Activated gamma-delta T cell treated with anti-CD3 and anti-CD28 coated beads, Interleukin-2, amount 50 U/mL, for 16 hours (primary cell): ENCODE measurements around the gene RANGAP1.

ENCODE experiments used
- DNase-seq: peaks from one replicate; pipeline ENCODE4 v3.0.0-alpha.2; 2020; ENCODE audit warnings: low read depth

The RANGAP1 gene

DNA sequence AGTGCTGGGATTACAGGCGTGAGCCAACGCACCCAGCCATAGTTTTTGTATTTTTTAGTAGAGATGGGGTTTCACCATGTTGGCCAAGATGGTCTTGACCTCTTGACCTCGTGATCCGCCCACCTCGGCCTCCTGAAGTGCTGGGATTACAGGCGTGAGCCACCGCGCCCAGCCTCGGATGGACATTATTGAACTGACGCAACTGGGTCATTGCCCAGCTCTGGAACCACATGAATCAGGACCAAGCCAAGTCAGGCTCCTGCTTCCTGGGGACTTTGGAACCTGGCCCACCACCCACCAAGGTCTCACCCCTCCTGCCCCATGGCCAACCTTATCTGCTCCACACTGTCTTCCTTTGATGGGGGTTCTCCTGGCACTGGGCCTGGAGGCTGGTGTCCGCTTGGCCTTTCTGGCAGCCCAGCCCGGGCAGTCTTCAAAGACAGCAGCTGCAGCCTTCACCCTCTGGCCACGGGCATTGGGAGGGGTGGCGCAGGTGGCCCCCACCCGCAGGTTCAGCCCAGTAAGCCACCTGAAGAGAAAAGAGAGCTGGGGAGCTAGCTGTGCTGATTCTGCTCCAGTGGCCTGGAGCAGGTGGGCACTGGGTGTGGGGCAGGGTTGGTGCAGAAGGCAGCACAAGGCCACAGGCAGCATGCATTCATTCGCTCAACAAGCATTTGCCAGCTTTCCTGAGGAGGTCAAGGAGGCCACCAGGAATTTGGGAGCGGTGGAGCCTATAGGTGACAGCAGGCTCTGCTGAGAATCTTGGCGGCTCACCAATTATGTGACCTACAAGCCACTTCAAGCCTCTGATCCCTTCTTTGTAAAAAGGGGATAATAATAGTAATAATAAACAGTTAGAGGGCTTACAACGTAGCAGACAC, 50.9 kb downstream of the RANGAP1 start:
- DNase-seq: no peak

DNA sequence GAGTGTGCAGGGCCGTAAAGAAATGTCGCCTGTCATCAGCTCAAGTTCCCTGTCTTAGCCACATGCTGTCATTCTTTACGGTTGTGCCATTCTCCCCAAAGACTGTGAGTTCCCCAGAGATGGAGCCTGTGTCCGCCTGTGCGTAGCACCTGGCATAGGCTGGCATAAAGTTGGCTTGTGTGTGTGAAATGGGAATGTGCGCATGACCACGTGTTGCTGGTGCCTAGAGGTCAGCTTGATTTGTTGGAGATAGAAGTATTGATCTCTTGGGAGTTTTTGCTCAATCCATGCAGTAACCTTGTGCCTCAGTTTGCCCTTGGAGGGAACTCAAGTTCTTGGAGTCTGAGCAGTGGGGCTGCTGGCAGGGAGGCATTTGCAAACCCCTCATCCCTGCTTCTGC, 54.6 kb downstream of the RANGAP1 start:
- DNase-seq: no peak

DNA sequence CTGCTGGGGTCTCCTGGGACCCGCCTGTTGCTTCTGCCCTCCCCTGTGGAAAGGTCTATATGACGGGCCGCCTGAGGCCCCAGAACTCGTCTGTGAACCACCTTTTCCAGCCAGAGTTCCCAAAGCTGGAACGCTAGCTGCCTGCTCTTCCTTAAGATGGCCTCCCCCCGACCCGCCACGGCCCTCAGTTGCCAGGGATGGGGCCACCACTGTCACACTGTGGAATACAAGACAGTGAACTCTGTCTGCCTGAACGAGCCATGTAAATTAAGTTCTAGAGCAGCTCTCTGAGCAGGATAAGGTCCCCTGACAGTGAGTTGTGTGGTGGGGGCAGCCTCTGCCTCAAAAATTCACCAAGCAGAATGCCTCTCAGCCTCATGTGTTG, 55.6 kb downstream of the RANGAP1 start:
- no peak for DNase-seq

DNA sequence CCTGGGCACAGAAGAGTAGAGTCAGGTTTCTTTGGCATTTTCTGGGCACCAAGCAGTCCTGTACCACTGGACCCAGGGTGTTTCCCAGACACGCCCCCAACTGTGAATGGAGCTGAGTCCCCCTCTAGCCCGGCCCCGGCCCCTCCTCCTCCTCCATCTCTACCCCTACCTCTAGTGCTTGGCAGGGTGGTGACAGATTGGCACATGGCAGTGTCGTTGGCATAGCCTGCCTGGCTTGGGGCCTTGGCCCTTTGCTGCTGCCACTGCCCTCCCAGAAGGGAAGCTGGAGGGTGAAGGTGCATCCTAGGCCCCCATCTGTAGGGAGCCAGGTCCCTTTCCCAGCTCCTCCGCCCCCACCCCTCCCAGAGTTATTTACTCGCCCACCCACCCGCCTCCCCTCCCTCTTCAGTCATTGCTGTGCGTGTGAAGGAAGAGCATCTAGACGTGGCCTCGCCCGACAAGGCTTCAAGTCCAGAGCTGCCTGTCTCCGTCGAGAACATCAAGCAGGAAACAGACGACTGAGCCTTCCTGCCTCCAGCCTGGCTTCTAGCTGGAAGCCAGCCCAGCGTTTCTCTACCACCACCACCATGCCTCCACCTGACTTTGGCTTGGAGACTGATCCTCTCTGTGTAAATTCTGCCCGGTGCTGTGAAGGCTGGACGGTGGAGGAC, 56.1 kb downstream of the RANGAP1 start:
- no peak for DNase-seq

DNA sequence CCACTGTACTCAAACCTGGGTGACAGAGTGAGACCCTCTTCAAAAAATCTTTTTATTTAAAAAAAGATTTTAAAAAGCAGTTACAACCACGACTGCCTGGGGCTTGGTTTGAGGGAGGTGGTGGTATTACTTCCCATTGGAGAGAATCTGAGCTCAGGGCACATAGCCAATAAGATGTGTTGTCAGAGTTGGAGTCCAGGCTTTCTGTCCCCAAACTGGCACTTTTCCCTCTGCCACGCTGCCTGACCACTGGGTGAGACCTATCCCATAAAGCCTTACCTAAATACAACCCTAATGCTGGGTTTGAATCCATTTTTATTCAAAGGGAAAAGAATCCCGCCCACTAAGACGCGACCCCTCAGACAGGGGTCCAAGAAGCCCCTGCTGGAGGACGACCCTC, 56.8 kb downstream of the RANGAP1 start:
- DNase-seq: no peak

DNA sequence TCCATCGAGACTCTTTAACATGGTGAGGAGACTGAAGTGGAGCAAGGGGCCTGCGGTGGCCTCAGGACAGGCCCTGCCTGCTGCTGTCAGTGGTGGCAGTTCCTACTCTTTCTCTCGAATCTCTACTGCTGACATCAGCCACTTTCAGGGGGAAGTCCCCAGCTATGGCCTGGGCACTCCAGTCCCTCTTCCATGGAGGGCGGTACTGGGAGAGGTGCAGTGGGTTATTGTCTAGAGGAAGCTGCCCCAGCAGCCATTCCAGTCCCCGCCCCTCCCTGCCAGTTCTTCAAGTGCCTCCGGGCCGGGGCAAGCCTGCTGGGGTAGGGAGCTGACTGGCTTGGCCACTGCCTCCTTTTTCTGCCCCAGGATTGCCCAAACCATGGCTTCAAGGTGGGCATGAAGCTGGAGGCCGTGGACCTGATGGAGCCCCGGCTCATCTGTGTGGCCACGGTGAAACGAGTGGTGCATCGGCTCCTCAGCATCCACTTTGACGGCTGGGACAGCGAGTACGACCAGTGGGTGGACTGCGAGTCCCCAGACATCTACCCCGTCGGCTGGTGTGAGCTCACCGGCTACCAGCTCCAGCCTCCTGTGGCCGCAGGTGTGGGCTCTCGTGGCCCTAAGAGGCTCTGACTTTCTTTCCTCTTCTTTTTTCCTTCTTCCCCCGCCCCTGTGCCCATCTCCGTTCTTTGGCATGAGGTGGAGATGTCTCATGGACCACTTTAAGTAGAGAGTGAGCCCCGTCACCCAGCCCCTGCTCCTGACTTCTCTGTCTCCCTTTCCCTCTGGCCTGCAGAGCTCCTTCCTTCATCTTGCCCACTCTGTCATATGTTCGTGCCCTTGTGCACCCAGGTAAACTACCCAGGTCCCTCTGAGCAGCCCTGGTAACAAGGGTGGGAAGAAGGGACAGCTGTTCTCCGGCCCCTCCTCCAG, 59.0 kb downstream of the RANGAP1 start:
- DNase-seq: no peak

DNA sequence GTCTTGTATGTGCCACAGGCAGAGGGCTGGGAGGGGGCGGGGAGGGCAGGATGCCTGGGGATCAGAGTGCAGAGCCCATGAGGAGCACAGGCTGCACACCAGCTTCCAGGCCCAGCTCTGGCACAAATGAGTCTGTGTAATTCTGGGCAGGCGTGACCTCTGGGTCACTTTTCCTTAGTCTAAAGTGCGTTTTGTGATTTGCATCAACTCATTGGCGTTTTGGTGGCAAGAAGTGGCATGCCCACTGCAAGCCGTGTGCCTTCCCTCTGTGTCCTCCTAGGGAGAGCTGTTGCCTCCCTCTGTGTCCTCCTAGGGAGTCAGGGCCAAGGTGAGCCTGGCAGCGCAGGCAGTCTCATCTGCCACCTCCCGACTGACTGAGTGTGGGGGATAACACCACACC, 62.5 kb downstream of the RANGAP1 start:
- DNase-seq: no peak

DNA sequence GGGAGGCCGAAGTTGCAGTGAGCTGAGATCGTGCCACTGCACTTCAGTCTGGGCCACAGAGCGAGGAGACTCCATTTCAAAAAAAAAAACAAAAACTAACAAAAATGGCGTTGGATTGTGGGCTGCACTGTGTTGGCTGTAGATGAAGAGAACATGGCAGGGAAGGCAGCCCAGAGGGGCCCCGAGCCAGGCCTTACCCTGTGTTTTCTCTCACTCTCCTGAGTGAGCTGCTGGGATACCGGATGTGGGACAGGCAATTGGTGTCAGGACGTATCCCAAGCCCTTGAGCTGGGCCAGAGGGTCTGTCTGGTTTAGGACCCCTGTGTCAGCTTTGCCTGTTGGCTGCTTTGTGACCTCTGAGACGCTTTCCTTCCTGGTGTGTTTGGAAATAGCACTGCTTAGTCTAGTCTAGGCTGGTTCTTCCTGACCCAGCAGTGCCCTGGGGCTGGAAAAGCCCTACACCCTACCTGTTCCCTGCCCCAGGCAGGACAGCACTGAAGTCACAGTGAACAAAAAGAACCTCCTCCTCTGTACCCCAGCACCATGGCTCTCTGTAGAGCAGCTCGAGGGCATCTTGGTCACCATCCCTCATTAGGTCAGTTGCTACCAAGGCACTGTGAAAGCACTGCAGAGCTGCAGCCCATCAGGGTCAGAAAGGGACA, 63.0 kb downstream of the RANGAP1 start:
- no peak for DNase-seq

DNA sequence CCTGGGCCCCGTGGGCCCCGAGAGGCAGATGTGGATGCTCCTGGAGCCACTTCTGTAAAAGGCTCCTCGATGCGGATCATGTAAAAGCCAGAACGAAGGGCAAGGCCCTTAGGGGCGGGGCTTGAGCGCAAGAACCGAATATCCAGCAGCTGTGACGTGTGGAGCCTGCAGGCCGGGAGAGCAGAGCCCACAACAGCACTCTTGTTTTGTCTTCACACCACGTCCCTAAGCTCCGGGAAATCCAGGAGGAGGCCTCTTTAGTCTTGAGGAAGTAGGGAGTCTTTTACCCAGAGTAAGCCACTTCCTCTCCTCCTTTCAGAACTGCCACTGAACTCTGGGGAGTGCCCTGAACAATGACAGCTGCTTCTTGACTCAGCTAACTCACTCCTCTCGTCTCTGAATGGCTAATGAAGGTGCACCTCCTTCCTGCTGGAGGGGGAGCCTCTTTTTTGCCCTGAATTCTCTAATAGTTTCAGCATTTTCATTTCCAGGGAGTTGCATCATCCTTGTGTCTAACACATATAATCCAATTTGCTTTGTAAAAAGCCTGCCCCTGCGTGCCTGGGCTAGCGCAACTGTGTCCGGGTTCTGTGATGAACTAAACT, 68.3 kb downstream of the RANGAP1 start:
- DNase-seq: no peak

DNA sequence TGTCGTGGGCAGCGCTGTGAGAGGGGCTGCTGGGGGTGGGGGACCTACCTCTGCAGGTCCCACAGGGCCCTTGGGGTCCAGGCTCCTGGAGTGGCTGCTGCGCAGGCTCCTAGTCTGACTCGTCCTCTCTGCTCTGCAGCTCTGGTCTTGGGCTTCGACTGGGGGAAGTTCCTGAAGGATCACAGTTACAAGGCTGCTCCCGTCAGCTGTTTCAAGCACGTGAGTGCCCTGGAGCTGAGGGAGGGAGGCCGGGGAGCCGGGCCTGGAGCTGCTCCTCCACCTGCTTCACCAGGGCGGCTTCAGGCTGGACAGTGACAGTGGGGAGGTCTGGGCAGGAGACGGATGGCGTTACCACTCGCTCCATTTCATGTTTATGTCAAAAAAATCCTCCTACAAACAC, 69.0 kb downstream of the RANGAP1 start:
- DNase-seq: no peak

DNA sequence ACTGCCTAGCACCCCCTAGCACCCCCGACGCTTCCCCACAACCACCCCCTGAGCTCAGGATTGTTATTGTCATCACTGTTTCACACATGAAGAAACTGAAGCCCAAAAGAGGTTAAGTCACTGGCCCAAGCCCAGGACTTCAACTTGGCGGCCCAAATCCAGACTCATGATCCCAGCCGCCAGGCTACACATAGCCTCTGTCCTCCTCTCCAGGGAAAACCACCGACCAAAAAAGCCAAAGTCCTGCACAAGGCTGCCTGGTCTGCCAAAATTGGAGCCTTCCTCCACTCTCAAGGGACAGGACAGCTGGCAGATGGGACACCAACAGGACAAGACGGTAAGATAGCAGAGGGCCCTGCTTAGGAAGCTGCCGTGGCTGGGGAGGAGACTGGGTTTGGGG, 70.1 kb downstream of the RANGAP1 start:
- no peak for DNase-seq

DNA sequence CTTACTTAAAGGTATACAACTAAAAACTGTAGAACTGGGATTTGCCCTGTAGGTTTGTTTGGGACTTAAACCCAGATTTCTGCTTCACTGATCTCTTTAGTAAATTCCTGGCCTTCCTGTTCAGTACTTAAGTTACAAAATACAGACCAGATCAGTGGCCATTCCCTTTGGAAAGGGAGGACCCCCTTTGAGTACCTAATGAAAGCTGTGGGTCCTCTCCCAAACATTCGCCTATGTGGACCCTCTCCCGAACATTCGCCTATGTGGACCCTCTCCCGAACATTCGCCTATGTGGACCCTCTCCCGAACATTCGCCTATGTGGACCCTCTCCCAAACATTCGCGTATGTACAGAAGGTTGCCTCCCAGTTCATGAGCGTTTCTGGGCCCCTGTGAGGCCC, 70.6 kb downstream of the RANGAP1 start:
- no peak for DNase-seq

DNA sequence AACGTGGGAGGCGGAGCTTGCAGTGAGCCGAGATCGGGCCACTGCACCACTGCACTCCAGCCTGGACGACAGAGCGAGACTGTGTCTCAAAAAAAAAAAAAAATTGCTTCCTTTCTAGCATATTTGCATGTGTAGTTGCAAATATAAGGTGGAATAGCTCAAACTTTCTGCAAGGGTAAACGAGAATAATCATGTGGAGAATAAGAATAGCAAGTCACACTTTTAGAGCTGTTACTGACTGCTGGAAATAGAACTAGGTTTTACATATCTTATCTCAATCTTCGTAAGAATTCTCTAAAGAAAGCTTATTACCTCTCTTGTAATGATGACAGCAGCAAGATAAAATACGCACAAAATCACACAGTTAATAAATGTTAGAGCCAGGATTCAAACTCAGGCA, 79.3 kb downstream of the RANGAP1 start:
- DNase-seq: no peak

DNA sequence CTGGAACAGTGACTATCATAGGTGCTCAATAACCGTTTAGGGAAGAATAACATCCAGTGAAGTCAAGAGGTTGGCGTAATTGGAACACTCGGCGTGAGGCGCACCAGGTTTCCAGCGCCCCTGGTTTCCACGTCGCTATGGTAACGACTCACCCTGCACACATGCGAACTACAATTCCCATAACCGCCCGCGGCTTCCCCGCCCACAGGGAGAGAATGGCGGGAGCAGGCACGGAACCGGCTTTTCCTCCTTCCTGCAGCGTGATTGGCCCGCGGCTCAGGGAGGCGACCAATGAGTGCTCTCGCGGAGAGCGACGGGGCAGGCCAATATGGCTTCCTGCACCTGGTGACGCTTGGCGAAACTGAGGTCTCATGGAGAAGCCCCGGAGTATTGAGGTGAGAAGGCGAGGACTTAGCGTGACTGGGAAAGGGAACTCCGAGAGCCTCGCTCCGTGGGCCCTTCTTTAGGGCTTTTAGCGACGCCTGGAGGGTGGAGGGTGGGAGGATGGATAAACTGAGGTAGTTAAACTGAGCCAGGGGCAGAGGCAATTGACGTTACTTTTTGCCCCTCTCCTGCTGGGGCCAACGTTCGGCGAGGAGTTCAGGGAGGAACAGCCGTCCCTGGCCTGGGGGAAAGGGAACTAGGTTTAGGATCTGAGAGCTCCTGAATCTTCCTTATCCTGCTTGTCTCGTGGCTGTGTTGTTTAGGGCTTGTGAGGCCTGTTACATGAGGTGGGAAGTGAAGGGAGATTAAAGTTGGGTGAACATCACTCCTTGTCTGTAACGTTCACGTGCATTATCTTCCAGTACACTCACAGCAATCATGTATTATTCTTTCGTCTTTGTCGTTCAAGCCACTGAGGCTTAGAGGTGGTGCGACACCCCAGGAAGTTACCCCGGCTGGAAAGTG, 80.7 kb downstream of the RANGAP1 start, which contains the start of gene L3MBTL2:
Gene L3MBTL2 (plus strand): TSS at position 321 of the 909 bp plus-strand sequence. CDS start 51 bp downstream, at position 372.
- peak; percentile 97 for DNase-seq

DNA sequence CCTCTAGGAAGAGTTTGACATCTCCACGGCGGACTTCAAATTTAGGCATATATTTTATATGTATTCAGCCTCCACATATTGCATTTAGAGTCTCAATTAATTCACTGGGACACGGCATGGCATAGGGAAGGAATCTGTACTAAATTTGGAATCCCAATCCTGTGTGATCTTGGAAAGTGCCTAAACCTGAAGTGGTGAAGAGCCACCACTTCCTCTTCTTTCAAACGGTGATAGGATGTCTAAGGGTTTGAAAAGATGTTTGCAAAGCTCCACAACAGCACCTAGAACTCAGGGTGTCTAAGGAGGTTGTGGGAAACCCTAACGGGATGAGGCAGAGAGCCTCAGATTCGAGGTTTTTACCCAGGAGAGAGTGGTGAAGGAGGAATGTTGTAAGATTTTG, 81.9 kb downstream of the RANGAP1 start:
- no peak for DNase-seq

DNA sequence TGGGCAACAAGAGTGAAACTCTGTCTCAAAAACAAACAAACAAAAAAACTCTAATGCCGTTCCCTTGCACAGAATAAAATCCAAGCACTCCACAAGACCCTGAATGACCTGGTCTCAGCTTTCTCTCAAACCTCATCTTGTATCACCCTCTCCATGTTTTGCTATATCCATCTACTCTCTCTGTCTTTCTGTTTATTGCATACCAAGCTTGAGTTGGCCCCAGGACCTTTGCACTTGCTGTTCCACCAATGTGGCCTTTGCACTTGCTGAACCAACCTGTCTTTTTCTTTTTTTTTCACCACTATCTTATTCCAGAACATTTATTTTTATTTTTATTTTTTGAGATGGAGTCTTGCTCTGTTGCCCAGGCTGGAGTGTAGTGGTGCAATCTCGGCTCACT, 82.9 kb downstream of the RANGAP1 start:
- DNase-seq: no peak

DNA sequence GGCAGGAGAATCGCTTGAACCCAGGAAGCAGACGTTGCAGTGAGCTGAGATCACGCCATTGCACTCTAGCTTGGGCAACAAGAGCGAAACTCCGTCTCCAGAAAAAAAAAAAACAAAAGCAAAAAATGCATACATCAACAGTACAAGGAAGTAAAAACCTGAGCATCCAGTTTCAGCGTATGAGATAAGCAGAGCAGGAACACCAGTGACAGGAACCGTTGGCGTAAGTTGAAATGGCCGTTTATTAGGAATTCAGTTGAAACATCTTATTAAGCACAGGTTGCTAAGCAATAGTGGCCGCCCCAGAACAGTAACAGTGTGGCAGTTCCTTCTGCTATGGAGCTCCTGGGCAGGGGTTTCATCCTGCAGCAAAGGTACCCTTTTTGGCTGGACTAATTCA, 84.8 kb downstream of the RANGAP1 start:
- no peak for DNase-seq

DNA sequence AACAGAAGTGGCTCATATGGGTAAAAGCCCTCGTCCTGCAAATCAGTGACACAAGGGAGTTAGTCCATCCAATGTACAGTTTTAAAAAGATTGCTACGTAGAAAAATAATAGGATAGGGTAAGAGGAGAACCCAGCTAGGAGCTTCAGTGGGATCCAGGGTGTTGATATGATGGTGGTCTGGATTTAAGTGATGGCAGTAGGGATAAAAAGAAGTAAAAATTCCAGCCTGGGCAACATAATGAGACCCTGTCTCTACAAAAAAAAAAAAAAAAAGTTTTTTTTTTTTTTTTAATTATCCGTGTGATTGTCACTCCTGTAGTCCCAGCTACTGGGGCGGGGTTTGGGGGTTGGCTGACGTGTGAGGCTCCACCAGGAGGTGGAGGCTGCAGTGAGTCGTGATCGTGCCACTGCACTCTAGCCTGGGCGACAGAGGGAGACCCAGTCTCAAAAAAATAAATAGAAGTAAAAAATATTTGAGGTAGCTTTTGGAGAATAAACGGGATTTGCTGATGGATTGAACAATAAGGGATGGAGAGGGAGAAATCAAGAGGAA, 87.9 kb downstream of the RANGAP1 start:
- DNase-seq: peak; percentile 35

DNA sequence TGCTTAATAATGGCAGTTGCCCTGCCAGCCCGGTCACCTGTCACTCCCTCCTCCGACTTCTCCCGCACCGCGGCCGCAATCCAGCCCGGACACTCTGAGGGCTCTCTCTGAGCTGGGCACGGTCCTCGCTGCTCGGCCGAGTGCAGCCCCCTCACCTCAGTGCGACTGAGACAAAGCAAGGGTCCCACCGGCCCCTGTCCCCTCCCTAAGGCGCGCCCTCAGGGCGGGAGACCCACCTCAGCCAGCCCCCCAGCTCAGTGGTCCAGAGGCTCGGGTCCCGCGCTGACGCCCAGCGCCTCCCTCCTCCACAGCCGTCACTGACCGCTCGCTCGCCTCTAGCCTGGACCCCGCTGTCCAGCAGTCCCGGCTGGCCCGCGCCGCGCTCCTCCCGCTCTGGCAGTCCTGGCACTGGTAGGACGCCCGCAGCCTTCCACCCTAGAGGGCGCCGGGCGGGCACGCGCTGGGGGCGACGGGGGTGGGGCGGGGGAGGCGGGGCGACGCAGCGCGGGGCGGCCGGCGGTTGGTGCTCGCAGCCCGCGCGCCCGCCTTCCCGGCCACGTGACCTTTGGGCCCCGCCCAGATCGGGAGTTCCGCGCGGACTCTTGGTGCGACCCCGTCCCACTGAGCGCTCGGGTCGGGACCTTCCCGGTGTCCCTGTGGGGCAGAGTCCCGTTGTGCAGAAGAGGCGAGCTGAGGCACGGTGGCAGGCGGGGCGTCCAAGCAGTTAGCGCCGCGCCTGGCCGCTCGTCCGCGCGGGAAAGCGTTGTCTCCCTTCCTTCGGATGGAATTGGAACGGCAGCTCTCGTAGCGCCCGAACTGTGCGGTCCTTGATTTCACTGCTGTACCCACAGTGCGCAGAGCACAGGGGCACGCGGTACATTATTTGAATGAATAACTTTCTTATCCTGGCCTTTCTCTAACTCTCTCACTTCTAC, 88.7 kb downstream of the RANGAP1 start:
- peak; percentile 76 for DNase-seq
